Heart right ventricle (tissue), 16 donors: ENCODE measurements around the gene RBBP4. TPM values are rescaled to one million over a fixed set of nuclear protein-coding genes. Genes with fewer than 3 reads are reported as not detected.

ENCODE experiments used
- ATAC-seq, 8 donors: fragments of 200-7000 bp; cut with Tn5 transposase; one replicate each; pipeline ENCODE4 v1.9.1; 2020; ENCODE audit warnings: mild to moderate bottlenecking in 8 of 8, moderate library complexity in 8 of 8, moderate number of reproducible peaks in 1 of 8
- DNase-seq, 2 donors: peaks; one replicate each; pipeline ENCODE4 v3.0.0-alpha.2; 2020
- H3K27ac ChIP-seq, 10 donors: fragments of 200-600 bp; sonication (generic) in 2 of 10; one replicate each; pipeline versions ENCODE4 v1.5.0 to v1.8.0; 2020 to 2022; ENCODE audit warnings: mild to moderate bottlenecking in 3 of 10
- H3K27me3 ChIP-seq, 7 donors: fragments of 200-600 bp; one replicate each; pipeline ENCODE4 v1.8.0; 2021 to 2022; ENCODE audit warnings: mild to moderate bottlenecking in 2 of 7
- H3K36me3 ChIP-seq, 9 donors: fragments of 200-600 bp; sonication (generic) in 1 of 9; one replicate each; pipeline versions ENCODE4 v1.5.0 to v1.8.0; 2020 to 2022; ENCODE audit warnings: mild to moderate bottlenecking in 2 of 9
- H3K4me1 ChIP-seq, 9 donors: fragments of 200-600 bp; sonication (generic) in 1 of 9; one replicate each; pipeline versions ENCODE4 v1.5.0 to v1.8.0; 2020 to 2022; ENCODE audit warnings: mild to moderate bottlenecking in 4 of 9
- H3K4me3 ChIP-seq, 10 donors: fragments of 200-600 bp; sonication (generic) in 2 of 10; one replicate each; pipeline versions ENCODE4 v1.5.0 to v1.8.0; 2020 to 2022; ENCODE audit warnings: mild to moderate bottlenecking in 7 of 10, moderate library complexity in 2 of 10
- H3K9me3 ChIP-seq, 11 donors: fragments of 200-600 bp in 10 of 11; sonication (generic) in 2 of 11; one replicate each; pipeline versions ENCODE4 v1.5.0 to v1.8.0; 2013 to 2022; ENCODE audit warnings: mild to moderate bottlenecking in 2 of 11, control low read depth in 1 of 11, moderate library complexity in 1 of 11
- WGBS, 2 donors: extraction: QIAGEN DNeasy Blood & Tissue Kit; methylation state at CpG; one replicate each; pipeline ENCODE4 v1.1.7; 2013; ENCODE audit warnings: inconsistent platforms in 1 of 2; 5-methylcytosine and 5-hydroxymethylcytosine counted together
- intact Hi-C, 10 donors: fragments of 100-400 bp; cut with DNase I; formaldehyde crosslinking; loops; one replicate each; pipeline versions ENCODE4 v1.11.1 to v1.14.2; 2022
- polyA plus RNA-seq, 2 donors: library from polyadenylated mRNA; stranded (reverse); fragments of 200-250 nt; gene quantifications; one replicate each; pipeline ENCODE4 v1.2.3, GENCODE V29; 2013
- total RNA-seq, 10 donors: library from RNA; stranded (reverse); fragmentation: NEBNext Ultra II Directional in 3 of 10; extraction: Animal tissue kit (Norgen Biotek cat#: 25700) in 3 of 10; gene quantifications; one replicate each; pipeline versions ENCODE4 v1.2.1 to v1.2.4, GENCODE V29; 2021 to 2023
- TF ChIP-seq, protein P1 (sequence below), 9 donors: fragments of 200-600 bp; sonication (generic) in 2 of 9; IDR thresholded peaks; one replicate each; pipeline versions ENCODE4 v1.5.0 to v1.8.0; 2021 to 2022; ENCODE audit warnings: antibody characterized with exemption in 9 of 9, mild to moderate bottlenecking in 5 of 9, moderate library complexity in 1 of 9
- donor health status: Arrhythmogenic right ventricular cardiomyopathy.
- donor health status: ischemic (EF 13 %, LVEDD 7.1; RV severe dilation, severe dysfunction).
- donor health status: healthy with polysubstance abuse.
- donor health status: DM: no; HTN: yes; CAD: no.
- donor health status: DM: no; HTN: no; CAD: no.
- donor health status: ischemic (EF 25% LVEDD 6.9; RV normal size, moderate dysfunction).
- donor health status: ischemic (EF 25% LVEDD 5.7; RV mildly dilated, moderate dysfunction).
- donor health status: healthy.
- donor health status: DM: yes; HTN: yes; CAD: no.
- donor health status: Ischemic cardiomyopathy.
- donor health status: ischemic (EF 35%, LVEDD 5.7; RV mildly dilated, moderate dysfunction).
- donor health status: nonischemic (EF 11% LVEDD 7.7; RV severe dilation, severe dysfunction).
- donor health status: DM: yes; HTN: yes; CAD: no.
- donor health status: PGD.
- donor health status: ischemic (EF 29% LVEDD 5.4; RV normal size, mild dysfunction).
- donor health status: nonischemic (EF 23%, LVEDD 6.1; RV moderate dilation, normal function).

The RBBP4 gene
- total and polyA plus RNA-seq, 12 donors, result 17.9 to 119 (median 109) TPM

DNA sequence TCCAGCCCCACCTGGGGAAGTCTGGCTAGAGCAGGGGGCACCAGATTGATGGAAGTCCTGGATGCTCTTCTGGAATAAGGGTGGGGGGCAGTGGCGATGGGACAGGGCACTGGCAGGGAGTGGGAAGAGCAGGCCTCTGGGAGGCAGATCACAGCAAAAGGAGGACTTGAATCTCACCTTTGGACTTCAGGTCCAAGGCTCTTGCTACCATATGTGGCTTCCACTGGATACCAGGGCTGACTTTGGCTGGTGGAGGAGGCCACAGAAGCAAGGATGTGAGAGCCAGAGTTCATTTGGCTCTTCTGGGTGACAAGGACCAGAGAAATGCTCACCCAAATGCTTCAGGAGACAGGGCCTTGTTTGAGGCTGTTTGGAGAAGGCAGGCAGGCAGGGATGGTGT is 67.5 kb downstream of the RBBP4 start:
- H3K4me3 ChIP-seq, result no peak overlapping the region
- no peak for ATAC-seq
- H3K36me3 ChIP-seq, result no peaks in the 10 kb centered on the region
- WGBS, 2 donors, result 95 to 97% methylated on average over 1 of the region's 1 CpG
- TF ChIP-seq, protein P1, sequence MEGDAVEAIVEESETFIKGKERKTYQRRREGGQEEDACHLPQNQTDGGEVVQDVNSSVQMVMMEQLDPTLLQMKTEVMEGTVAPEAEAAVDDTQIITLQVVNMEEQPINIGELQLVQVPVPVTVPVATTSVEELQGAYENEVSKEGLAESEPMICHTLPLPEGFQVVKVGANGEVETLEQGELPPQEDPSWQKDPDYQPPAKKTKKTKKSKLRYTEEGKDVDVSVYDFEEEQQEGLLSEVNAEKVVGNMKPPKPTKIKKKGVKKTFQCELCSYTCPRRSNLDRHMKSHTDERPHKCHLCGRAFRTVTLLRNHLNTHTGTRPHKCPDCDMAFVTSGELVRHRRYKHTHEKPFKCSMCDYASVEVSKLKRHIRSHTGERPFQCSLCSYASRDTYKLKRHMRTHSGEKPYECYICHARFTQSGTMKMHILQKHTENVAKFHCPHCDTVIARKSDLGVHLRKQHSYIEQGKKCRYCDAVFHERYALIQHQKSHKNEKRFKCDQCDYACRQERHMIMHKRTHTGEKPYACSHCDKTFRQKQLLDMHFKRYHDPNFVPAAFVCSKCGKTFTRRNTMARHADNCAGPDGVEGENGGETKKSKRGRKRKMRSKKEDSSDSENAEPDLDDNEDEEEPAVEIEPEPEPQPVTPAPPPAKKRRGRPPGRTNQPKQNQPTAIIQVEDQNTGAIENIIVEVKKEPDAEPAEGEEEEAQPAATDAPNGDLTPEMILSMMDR (IDR thresholded peaks at IDR 0.05), result no peak
- H3K27me3 ChIP-seq, result no peaks in the 10 kb centered on the region
- no peaks in the 10 kb centered on the region for H3K9me3 ChIP-seq
- H3K4me1 ChIP-seq, result no peaks in the 10 kb centered on the region
- H3K27ac ChIP-seq, result no peak overlapping the region
- no peak for DNase-seq
- intact Hi-C loops, result loop anchor here in 3 of 10 donors (10.0 kb wide), 2 partner anchors 156 to 366 kb away; partner anchors contain the start of genes FNDC5 (in 3 of the 3) and AZIN2 (in 1 of the 3)

GRCh38 chr1:32719681-32720275 is 68.8 kb downstream of the RBBP4 start:
- Histone ChIP-seq H3K9me3 (no peaks in the 10 kb centered on the region), H3K27me3 (no peaks in the 10 kb centered on the region), H3K36me3 (no peaks in the 10 kb centered on the region), H3K4me3 (no peak overlapping the region), H3K4me1 (peaks cover 0 to 4% (median 3%) of the 10 kb centered on the region in 9 donors), H3K27ac (no peak overlapping the region)
- intact Hi-C loops, result loop anchor here in 4 of 10 donors (5.0 to 10.0 kb wide), 3 partner anchors 48 to 365 kb away; partner anchors contain the start of genes FNDC5 (in 3 of the 4) and AZIN2 (in 1 of the 4)
- ATAC-seq, result no peak
- WGBS, 2 donors, result 86 to 94% methylated on average over 4 of the region's 4 CpGs
- no peak for DNase-seq
- TF ChIP-seq, protein P1 (IDR thresholded peaks at IDR 0.05), result no peak

DNA sequence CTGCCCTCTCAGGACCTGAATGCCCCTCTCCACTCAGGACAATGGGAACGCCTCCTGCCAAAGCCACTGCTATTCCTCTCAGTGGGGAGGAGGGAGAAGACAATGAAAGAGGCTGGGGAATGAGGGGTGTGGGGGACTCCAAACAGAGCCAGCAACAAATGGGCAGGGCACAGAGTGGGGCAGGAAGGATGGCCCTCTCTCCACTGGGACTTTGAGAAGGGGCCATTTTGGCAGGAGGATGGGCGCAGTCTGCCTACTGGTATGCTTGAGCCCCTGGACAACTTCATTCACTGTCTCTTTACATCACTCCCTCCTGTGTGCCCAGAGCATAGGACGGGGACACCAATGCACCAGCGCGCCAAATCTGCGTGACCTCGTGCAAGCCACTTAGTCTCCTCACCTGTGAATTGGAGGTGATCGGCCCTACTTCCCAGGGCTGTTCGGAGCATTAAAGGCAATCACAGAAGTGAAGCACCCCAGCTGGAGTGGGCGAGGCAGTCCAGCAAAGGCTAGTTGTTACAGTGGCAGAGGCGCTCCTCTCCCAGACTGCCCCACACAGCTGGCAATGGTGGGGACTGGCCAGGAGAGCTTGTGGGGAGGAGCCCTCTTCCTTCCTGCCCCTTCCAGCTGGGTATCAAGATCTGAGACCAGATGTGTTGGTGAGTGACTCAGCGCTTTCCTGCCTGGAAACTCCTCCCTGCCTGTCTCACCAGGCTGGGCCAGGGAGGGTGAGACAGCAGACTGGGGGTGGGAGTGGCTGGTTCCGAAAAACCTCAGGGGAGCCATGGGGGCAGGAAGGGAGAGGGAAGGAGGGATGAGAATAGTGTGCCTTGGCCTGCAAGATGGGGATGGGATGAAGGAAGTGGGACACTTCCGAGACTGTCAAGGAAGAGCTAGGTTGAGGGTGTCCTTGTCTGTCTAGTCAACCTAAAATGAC is 73.9 kb downstream of the RBBP4 start:
- peaks cover 6 to 17% (median 12%) of the 10 kb centered on the region in 9 donors for H3K4me1 ChIP-seq
- H3K36me3 ChIP-seq, result no peaks in the 10 kb centered on the region
- H3K27me3 ChIP-seq, result no peaks in the 10 kb centered on the region
- TF ChIP-seq, protein P1 (IDR thresholded peaks at IDR 0.05), result no peak
- WGBS, 2 donors, result 55 to 61% methylated on average over 14 of the region's 14 CpGs
- DNase-seq, result peak; percentile 37 to 43
- no peaks in the 10 kb centered on the region for H3K9me3 ChIP-seq
- peak; percentile 71 to 97 (median 84) for ATAC-seq
- intact Hi-C loops, result loop anchor here in 1 of 10 donors (5.0 kb wide), 1 partner anchor 42 kb away; no protein-coding TSS in a partner anchor
- H3K4me3 ChIP-seq, result no peak overlapping the region
- H3K27ac ChIP-seq, result peak overlapping the region in 3 of 10 donors; percentile 38 to 44 (median 41)

DNA sequence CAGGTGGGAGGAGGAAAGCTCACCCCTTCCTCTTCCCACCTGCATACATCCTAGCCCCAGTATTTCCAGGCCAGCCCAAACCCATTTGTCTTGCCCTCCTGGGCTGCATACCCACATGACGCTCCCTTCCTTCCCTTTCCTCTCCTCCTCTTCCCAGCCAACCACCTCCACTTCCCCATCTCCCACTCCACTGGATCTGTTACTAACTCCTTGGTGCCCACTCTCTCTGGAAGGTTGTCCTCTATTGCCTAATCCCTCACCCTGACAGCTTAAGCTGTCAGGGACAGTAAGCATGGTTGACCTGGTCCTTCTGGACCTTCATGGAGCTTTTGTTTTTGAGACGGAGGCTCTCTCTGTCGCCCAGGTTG is 74.6 kb downstream of the RBBP4 start:
- 75 to 85% methylated on average over 3 of the region's 3 CpGs for WGBS, 2 donors

More for the DNA sequence above, 74.6 kb downstream of the RBBP4 start:
- H3K9me3 ChIP-seq, result no peaks in the 10 kb centered on the region
- intact Hi-C loops, result no loop called here
- H3K36me3 ChIP-seq, result no peaks in the 10 kb centered on the region
- peak in 1 of 8 donors; percentile 10 for ATAC-seq
- peak overlapping the region in 2 of 10 donors; percentile 38 to 41 for H3K27ac ChIP-seq
- no peak for DNase-seq
- peaks cover 6 to 21% (median 12%) of the 10 kb centered on the region in 9 donors for H3K4me1 ChIP-seq
- no peak overlapping the region for H3K4me3 ChIP-seq
- no peaks in the 10 kb centered on the region for H3K27me3 ChIP-seq
- TF ChIP-seq, protein P1 (IDR thresholded peaks at IDR 0.05), result no peak
